HG03196 (cell line): ENCODE measurements around the gene RERE.
A peak's percentile ranks its signal among the peaks of the same experiment; 100 is the strongest.

ENCODE experiments used
- ATAC-seq: cut with Tn5 transposase; IDR thresholded peaks from one replicate; pipeline ENCODE4 v1.9.1; 2021; ENCODE audit not compliant: unreplicated experiment

RERE gene

GRCh38 chr1:8560035-8560434 is 257.4 kb downstream of the RERE start:
- no peak for ATAC-seq

DNA sequence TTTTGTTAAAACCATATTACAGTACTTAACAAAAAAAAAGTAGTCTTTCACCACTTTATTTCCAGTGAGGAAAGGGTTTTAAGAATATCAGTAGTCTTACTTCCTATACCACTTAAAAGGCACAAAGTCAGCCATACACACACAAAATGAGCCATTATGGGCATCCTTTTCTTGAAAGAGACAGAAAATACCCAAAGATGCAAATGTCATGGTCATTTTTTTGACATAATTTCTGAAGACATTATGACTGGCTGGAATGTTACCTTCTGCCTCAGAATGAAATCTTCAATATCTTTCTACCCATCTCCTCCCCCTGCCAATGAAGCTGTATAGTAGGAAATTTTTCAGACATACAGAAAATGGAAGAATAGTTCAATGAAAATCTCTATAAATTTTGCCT is 261.9 kb downstream of the RERE start:
- ATAC-seq, result no peak

DNA sequence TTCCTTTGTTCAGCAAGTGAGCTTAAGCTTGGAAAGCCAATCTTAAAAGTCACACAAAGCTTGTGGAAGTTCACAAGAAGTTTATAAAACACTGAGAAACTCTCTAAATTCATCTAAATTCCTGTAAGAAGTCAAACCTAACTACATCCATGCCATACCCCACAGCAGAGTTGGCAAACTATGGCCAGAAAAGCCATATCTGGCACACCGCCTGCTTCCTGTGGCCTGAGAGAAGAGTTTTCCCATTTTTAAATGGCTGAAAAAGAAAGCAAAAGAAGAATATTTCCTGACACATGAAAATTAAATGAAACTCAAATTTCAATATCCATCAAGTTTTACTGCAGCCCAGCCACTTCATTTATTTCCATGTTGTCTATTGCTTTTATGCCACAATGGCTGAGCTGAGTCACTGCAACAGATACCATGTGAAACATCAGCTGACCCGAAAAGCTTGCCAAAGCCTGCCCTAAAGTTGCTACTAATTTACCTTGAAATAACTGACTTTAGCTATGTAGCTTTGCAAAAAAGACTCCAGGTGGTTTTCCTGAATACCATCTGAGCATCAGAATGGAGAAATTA is 262.4 kb downstream of the RERE start:
- ATAC-seq, result no peak

DNA sequence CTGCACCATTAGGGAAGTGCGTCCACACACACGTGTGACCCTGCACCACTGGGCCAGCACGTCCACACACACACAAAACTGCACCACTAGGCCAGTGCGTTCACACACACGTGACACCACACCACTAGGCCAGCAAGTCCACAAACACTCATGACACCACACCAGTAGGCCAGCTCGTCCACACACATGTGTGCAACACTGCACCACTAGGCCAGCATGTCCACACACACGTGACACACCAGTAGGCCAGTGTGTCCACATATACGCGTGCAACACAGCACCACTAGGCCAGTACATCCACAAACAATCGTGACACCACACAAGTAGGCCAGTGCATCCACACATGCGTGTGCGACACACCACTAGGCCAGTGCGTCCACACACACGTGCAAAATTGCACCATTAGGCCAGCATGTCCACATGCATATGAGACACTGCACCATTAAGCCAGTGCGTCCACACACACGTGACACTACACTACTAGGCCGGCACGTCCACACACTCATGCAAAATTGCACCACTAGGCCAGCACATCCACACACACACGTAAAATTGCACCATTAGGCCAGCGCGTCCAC is 264.5 kb downstream of the RERE start:
- ATAC-seq, result no peak

DNA sequence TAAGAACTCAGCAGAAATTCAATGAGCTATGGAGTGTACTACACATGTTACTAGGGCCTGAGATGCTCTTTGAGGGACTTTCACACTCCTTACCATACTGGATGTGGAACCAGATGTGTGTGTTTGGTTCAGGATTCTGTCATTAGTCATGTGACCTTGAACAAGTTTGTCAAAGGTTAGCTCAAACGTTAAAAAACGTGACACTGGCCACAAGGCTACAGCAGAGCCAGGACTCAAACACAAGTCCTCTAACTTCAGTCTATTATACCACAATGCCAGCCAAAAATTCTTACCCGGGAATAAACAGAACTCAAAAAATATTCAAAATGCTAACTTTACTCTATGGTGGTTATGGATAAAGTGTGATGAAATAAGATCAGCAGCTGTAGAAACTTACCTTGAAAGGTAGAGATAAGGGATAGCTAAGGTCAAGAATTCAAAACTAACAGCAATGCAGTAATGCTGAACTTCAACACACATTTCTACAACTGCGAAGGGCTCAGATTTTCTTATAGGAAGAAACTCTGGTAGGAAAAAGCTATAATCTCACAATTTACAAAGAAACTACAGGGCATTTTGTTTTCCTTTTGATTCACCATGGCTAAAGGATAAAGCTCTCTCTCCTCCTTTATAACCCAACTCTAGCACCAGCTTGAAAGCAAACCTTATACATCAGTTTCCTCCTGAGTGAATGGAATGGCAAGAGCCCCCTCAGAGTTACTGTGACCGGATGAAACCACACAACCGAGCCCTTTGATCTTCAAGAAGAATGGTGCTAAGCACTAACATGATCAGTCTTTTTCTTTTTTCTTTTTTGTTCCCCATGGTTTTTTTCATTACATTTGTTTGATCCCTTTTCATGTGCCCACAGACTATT is 265.6 kb downstream of the RERE start:
- ATAC-seq, result no peak

- no peak for ATAC-seq
Observed at GRCh38 chr1:8551057-8551456, 266.4 kb downstream of the RERE start.

DNA sequence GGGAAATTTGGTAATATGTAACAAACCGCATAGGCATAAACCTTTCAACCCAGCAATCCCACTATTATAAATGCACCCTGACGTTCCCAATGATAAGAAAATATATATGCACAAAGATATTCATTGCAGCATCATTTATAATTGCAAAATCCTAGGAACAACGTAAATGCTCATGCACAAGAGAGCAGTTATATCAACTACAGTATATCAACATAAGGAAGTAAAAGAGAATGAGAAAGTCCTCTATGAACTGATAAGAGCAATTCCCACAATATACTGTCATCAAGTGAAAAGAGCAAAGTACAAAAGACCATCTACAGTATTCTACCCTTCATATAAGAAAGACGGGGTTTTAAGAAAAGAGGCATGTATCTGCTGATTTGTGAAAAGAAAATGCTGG is 269.6 kb downstream of the RERE start:
- ATAC-seq, result no peak

GRCh38 chr1:8545078-8545477 is 272.4 kb downstream of the RERE start:
- no peak for ATAC-seq

DNA sequence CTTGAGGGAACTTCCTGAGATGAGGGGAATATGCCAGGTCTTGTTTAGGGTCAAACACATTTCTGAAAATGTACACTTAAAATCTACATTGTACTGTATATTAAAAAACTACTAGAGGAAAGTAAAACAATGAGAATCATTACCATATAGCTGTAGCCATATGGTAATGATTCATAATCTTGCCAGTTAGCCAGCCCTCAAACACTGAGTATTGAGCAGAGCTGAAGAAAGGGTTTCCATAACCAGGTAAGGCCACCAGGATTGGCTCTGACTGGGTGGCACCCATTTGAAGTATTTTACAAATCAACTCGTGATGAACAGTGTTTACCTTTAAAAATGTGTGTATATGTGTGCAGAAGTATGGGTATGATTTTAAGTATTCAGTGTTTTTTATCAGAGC is 272.8 kb downstream of the RERE start:
- ATAC-seq, result no peak

DNA sequence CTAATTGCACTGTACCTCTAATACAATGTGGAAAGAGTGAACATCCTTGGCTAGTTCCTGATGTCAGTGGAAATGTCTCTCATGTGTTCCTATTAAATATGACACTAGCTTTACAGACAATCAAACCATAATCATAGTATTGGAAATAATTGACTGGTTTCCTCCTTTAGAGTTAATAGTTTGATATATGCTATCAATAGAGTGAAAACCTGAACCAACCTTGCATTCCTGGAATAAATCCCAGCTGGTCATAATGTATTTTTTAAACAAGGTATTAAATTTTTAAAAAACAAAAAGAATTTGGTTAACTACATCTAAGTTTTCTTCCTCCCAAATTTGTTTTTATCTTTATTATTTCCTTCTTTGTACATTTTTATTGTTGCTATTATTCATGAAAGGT is 273.5 kb downstream of the RERE start:
- ATAC-seq, result no peak

DNA sequence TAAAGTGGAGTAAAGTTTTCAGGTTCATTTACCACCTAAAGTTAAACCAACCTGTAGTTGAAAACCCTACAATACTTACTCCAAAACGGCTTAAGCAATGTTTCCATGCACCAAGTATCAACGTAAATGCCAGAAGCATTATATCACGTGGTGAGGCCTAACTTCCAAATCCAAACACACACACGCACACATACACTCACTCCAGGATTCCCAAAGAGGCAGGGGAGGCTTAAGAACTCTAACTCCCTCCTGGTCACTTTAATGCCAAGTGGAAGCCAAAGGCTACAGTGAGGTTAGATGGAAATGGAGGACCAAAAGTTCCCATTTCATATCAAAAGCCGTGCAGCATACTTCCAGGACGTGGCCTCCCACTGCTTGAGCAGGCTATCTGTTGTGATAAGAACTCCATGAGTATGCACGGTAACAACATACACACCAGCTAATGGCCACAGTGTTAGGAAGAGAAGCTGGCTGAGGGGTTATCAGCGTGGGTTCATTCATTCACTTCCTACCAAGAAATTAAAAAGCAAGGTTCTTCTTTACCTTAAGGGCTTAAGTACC is 275.4 kb downstream of the RERE start:
- no peak for ATAC-seq

DNA sequence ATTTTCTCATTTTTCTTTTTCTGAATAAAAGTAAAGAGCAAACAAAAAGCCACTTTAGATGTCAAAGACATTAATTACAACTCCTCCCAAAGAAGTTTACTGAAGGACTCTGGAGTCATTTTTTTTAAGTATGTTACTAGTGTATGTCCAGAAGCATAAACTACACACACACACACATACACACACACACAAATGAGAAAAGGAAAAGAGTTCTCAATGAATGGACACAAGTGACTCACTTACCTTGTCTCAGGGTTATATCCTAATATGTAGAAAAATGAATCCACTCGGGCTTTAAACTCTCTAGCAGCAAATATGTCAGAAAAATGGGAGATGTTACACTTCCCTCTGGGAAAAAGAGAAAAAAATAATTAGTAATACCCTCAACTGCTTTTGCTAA is 276.5 kb downstream of the RERE start:
- no peak for ATAC-seq

DNA sequence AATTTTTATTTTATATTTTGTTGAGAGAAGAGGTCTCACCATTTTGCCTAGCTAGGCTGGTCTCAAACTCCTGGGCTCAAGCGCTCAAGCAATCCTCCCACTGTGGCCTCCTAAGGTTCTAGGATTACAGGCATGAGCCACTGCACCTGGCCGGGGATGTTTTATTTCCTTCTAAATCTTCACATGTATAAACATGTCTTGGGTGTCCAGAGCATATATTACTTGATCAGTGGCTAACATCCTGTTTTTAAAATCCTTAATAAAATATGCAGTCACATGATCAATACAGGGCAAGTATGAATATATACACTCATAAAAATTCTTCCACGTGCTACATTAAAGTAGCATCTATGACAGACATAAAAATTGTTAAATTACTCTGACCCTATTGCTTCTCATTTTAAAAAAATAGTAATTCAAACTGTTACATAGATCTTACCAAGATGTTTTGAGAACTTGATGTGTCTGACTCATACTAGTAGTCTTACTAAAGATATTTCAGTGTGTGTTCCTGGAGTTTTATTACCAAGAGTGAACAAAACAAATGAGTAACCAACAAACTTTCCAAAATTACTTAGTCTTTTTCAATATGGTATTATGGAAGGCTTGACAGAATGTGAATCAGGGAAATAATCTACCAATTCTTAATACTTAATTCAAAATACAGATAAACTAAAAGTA is 277.0 kb downstream of the RERE start:
- no peak for ATAC-seq

GRCh38 chr1:8539683-8540082 is 277.8 kb downstream of the RERE start:
- ATAC-seq, result no peak

GRCh38 chr1:8538502-8538901 is 278.9 kb downstream of the RERE start:
- ATAC-seq, result no peak

DNA sequence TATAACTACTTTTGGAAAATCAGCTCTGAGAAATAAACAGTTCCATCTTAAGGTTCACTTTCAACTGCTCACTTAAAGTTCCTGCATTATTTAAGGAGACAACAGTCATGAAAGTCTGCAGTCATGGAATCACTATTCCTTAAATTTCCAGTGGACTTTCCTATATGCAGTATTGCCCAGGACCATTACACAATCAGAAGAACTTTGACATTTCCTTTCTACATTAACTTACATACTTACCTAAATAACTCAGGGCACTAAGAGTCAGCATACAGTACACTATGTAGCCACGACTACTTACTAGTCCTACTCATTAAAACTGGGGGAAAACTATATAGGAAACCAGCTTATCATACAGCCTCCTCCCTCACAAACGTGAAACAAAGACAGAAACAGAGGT is 279.4 kb downstream of the RERE start:
- ATAC-seq, result no peak

DNA sequence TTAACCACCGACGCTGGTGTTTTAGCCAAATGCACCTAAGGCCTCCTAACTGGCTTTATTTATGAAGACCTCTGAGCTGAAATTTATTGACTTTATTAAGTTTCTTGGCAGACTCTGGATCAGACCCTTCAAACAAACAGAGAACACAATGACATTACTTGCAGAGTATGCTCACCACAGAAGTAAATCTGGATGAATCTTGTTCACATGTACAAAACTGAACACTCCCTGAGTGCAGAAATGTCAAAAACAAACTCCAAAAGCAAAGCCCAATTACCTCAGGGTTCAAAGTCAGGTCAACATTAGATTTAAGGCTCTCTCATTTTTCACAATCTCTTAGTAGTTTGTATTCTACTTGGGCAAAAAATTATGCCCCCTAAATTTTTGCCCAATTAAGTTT is 280.9 kb downstream of the RERE start:
- ATAC-seq, result no peak

DNA sequence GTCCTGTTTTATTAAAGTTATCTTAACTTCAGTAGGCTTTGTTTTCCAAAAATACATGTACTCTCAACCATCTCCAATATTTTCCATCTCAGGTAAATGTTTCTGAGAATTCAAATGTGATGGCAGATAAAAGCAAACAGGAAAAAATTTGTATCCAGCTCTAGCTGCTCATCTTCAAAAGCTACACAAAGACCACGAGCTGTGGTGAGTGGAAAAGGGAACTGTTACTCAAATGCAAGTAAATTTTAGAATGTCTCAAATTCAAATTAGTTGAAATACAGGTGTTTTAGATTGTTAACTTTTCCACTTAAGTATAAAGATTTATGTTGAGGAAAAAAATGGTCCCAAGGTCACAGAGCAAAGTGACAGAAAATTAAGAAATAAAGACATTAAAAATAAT is 283.5 kb downstream of the RERE start:
- ATAC-seq, result no peak

GRCh38 chr1:8533124-8533523 is 284.3 kb downstream of the RERE start:
- peak; percentile 58 for ATAC-seq

GRCh38 chr1:8529901-8530300 is 287.5 kb downstream of the RERE start:
- no peak for ATAC-seq

DNA sequence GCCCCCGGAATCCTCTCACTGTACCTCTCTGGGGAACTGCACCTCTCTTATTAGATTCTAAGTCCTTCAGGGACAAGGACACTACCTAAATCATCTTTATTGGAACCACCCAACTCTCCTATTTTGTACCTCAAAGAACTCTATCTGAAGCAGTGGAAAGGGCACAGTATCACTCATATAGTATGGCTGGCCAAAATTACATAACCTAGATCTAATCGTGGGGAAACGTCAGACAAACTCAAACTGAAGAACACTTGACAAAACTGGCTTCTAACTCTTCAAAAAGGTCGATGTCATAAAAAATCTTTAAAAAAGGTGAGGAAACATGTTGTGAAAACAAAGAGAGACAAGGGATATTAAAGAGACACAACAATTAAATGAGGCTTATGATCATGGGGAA is 289.5 kb downstream of the RERE start:
- ATAC-seq, result no peak
